Activated B cell treated with CpG ODN at 0.5 μM for 24 hours (primary cell): Measurements from ENCODE around the gene CARNS1. TPM values are rescaled to one million over a fixed set of nuclear protein-coding genes. Genes with fewer than 3 reads are reported as not detected.

Experiments
- ATAC-seq: fragments of 200-7000 bp; cut with Tn5 transposase; one replicate; pipeline ENCODE4 v1.10.0; 2021; ENCODE audit warnings: low read depth, mild to moderate bottlenecking, moderate library complexity
- CTCF ChIA-PET: fragments of 350-600 bp; sonication (Branson Sonifier 250); formaldehyde crosslinking; loops from one replicate; lab custom pipeline; 2021; ENCODE audit warnings: antibody characterized with exemption; lab: Charles Lee
- POLR2A ChIA-PET: fragments of 350-600 bp; sonication (Branson Sonifier 250); formaldehyde crosslinking; loops from one replicate; lab custom pipeline; 2021; ENCODE audit warnings: antibody characterized with exemption; lab: Charles Lee
- DNase-seq: peaks from one replicate; pipeline ENCODE4 v3.0.0; 2022
- H3K27ac Mint-ChIP-seq: one replicate; pipeline ENCODE4 v1.8.0; 2020; ENCODE audit warnings: mixed read lengths
- H3K27me3 Mint-ChIP-seq: one replicate; pipeline ENCODE4 v1.8.0; 2021; ENCODE audit warnings: mixed read lengths
- H3K36me3 Mint-ChIP-seq: one replicate; pipeline ENCODE4 v1.8.0; 2021; ENCODE audit warnings: low read depth, mixed read lengths
- H3K4me1 Mint-ChIP-seq: one replicate; pipeline ENCODE4 v1.8.0; 2021; ENCODE audit warnings: mixed read lengths
- H3K4me3 Mint-ChIP-seq: one replicate; pipeline ENCODE4 v1.8.0; 2020; ENCODE audit warnings: mild to moderate bottlenecking, mixed read lengths
- H3K9me3 Mint-ChIP-seq: one replicate; pipeline ENCODE4 v1.8.0; 2020; ENCODE audit warnings: mixed read lengths
- intact Hi-C: fragments of 100-400 bp; cut with micrococcal nuclease; formaldehyde crosslinking; loops from one replicate; pipeline ENCODE4 v1.15.1; 2024
- total RNA-seq: library from RNA; stranded (reverse); gene quantifications from 2 replicates; pipeline ENCODE4 v1.2.3, GENCODE V29; 2022
- TF ChIP-seq, protein P1 (sequence below): fragments of 200-600 bp; IDR thresholded peaks from one replicate; pipeline ENCODE4 v1.8.0; 2022; ENCODE audit warnings: antibody characterized with exemption, mild to moderate bottlenecking

Gene CARNS1
- total RNA-seq, 1 donor from 2014 or later, result 6.3 TPM

DNA sequence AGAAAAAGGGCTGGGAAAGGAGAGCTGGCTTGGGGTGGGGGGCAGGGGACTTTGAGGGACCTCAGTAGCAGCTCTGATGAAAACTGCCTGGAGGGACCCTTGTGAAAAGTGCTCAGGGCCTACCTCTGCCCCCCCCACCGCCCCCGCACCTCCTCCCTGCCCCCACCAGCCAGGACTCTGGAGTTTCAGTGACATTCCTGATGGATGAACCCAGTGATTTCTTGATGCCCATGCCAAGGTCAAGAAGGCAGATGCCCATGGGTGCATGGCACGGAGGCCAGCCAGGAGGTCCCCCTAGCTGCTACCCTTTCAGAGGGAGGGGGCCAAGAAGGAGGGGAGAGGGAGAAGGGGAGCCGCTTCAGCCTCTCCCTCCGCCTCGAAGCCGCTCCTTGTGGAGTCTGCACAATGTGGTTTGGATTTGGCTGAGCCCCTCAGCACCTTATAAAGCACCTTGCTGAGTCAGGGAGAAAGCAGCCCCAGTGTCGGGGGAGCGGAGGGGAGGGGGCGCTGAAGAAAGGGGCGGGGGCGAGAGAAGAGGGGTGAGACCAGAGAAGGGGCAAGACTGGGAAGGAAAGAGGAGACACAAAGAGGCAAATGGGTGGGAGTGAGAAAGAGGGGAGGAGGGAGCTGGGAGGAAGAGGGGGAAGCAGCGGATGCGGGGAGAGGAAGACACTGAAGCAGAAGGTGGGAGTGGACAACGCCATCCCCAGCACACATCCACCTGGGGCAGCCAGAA lies 40.0 kb upstream of the CARNS1 start:
- Mint-ChIP-seq H3K4me1 (peaks cover 45% of the 10 kb centered on the region), H3K4me3 (no peak overlapping the region), H3K27ac (no peak overlapping the region), H3K9me3 (no peaks in the 10 kb centered on the region), H3K27me3 (no peaks in the 10 kb centered on the region), H3K36me3 (peaks cover 13% of the 10 kb centered on the region)
- CTCF ChIA-PET, result interaction anchor here (1.2 to 22.6 kb wide), 4 partner anchors 22 to 58 kb away, joined by 3 to 735 read pairs (median 112); partner anchors contain the start of gene POLD4
- intact Hi-C loops, result no loop called here
- TF ChIP-seq, protein P1, sequence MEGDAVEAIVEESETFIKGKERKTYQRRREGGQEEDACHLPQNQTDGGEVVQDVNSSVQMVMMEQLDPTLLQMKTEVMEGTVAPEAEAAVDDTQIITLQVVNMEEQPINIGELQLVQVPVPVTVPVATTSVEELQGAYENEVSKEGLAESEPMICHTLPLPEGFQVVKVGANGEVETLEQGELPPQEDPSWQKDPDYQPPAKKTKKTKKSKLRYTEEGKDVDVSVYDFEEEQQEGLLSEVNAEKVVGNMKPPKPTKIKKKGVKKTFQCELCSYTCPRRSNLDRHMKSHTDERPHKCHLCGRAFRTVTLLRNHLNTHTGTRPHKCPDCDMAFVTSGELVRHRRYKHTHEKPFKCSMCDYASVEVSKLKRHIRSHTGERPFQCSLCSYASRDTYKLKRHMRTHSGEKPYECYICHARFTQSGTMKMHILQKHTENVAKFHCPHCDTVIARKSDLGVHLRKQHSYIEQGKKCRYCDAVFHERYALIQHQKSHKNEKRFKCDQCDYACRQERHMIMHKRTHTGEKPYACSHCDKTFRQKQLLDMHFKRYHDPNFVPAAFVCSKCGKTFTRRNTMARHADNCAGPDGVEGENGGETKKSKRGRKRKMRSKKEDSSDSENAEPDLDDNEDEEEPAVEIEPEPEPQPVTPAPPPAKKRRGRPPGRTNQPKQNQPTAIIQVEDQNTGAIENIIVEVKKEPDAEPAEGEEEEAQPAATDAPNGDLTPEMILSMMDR, result no peak
- POLR2A ChIA-PET, result interaction anchor here (0.7 to 26.4 kb wide), 6 partner anchors 11 to 104 kb away, joined by 3 to 1307 read pairs (median 8); partner anchors contain the start of genes ANKRD13D, CLCF1, POLD4 and PTPRCAP
- DNase-seq (no peak), ATAC-seq (no peak)

DNA sequence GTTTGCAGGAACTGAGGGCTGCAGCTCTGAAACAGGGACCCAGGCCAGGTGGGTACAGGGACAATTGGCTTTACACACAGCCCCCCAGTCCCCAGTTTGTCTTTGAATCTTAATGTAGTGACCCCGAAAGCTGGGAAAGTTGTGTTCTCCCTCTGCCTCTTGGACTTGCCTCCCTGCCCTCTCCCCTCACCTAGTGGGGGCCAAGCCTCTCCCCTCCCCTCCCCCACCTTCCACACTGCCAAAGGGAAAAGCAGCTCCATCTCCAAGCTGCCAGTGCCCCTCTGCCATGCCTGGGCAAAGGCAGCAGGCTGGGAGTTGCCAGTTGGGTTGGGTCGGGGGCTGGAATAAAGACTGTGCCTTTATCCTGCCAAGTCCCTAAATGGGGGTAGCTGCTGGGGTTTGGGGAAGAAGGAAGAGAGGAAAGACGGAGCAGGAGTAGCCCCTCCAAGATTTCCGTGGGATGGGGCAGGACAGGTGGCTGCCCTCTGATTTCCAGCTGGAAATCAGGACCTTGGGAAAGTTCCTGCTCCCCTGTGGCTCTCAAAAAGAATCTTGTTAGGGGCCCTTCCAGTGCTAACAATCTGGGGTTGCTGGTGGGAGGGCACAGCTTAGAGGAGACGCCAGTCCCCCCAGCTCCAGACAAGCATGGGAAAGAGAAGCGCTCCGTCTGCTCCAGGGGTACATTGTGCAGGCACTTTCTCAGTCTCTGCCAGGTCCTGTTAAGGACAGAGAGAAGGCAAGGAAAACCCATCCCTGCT lies 39.2 kb upstream of the CARNS1 start:
- H3K36me3 Mint-ChIP-seq, result peaks cover 9% of the 10 kb centered on the region
- H3K27ac Mint-ChIP-seq, result no peak overlapping the region
- no peaks in the 10 kb centered on the region for H3K9me3 Mint-ChIP-seq
- peaks cover 45% of the 10 kb centered on the region for H3K4me1 Mint-ChIP-seq
- no peak overlapping the region for H3K4me3 Mint-ChIP-seq
- no peaks in the 10 kb centered on the region for H3K27me3 Mint-ChIP-seq
- ChIA-PET CTCF (interaction anchor here (0.8 to 22.6 kb wide), 6 partner anchors 8 to 104 kb away, joined by 3 to 735 read pairs (median 4); partner anchors contain the start of gene POLD4), POLR2A (interaction anchor here (0.6 to 26.4 kb wide), 10 partner anchors 11 to 270 kb away, joined by 3 to 1307 read pairs (median 4); partner anchors contain the start of genes CLCF1, POLD4, PTPRCAP and RAD9A)
- TF ChIP-seq, protein P1, result no peak
- ATAC-seq (no peak), DNase-seq (no peak)
- intact Hi-C loops, result no loop called here

DNA sequence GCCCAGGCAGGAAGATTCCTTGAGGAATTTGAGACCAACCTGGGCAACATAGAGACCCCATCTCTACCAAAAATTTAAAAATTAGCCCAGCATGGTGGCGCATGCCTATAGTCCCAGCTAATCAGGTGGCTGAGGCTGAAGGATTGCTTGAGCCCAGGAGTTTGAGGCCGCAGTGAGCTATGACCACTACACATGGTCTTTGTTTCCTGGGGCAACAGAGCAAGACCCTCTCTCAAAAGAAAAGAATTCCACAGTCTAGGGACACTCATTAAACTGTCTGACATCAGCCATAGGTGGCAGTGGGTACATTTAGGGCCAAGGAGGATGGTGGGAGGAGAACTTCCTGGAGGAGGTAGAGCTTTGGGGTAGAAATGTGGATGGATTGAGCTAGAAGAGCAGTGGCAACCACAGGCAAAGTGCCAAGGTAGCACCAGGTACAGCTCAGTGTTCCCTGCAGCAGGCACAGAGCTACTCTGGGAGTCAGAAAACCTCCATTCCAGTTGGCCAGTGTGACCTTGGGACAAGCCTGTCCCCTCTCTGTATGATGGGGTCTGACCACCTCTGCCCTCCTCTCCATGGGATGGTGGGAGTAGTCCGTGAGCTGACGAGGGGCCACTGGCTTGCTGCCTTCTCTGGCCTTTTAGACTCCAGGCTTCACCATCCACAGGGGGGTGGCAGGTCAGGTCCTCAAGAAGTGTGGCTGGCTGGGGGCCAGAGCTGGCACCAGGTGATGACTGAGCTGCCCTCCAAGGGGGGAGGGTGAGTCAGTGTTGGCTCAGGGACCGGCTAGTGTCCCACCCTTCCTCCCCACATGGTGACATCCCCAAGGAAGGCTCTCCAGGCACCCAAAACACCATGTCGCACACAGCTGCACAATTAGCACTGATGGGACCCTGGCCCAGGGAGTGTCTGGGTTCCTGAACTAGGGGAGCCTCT lies 38.3 kb upstream of the CARNS1 start:
- no peak overlapping the region for H3K4me3 Mint-ChIP-seq
- intact Hi-C loops, result no loop called here
- POLR2A ChIA-PET, result interaction anchor here (0.8 to 26.4 kb wide), 8 partner anchors 10 to 269 kb away, joined by 3 to 1307 read pairs (median 6); partner anchors contain the start of genes CLCF1, POLD4, PTPRCAP and RAD9A
- TF ChIP-seq, protein P1, result no peak
- H3K27ac Mint-ChIP-seq, result no peak overlapping the region
- peaks cover 45% of the 10 kb centered on the region for H3K4me1 Mint-ChIP-seq
- DNase-seq (no peak), ATAC-seq (no peak)
- H3K36me3 Mint-ChIP-seq, result peaks cover 2% of the 10 kb centered on the region
- no peaks in the 10 kb centered on the region for H3K9me3 Mint-ChIP-seq
- no peaks in the 10 kb centered on the region for H3K27me3 Mint-ChIP-seq
- CTCF ChIA-PET, result interaction anchor here (0.6 to 22.6 kb wide), 7 partner anchors 9 to 122 kb away, joined by 3 to 735 read pairs (median 3); partner anchors contain the start of gene POLD4

DNA sequence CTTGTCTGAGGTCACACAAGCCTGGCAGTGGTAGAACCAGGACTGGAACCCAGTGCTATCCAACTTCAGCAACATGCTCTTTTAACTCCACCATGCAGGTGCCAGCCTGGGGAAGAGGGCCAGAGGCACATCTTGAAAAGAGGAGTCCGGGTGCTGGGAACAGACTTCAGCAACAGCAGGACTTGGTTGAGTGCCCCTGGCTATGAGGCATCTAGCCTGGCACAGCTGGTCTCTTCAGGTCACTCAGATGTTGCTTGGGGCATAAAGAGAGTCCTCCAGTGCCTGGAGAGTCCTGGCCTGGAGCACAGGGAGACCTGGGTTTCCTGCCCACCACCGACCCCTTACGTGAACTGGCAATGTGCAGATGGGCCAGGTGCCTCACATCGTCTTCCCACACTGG lies 36.9 kb upstream of the CARNS1 start:
- intact Hi-C loops, result no loop called here
- ChIA-PET CTCF (interaction anchor here (4.4 to 22.6 kb wide), 3 partner anchors 25 to 59 kb away, joined by 48 to 735 read pairs (median 200); partner anchors contain the start of gene POLD4), POLR2A (interaction anchor here (0.6 to 26.4 kb wide), 6 partner anchors 13 to 87 kb away, joined by 3 to 1307 read pairs (median 4); partner anchors contain the start of genes CLCF1, POLD4 and RAD9A)
- peak overlapping the region; percentile 46 for H3K27ac Mint-ChIP-seq
- TF ChIP-seq, protein P1, result no peak
- no peak overlapping the region for H3K4me3 Mint-ChIP-seq
- H3K4me1 Mint-ChIP-seq, result peaks cover 49% of the 10 kb centered on the region
- H3K36me3 Mint-ChIP-seq, result peaks cover under 1% of the 10 kb centered on the region
- DNase-seq (no peak), ATAC-seq (no peak)
- H3K9me3 Mint-ChIP-seq, result no peaks in the 10 kb centered on the region
- H3K27me3 Mint-ChIP-seq, result no peaks in the 10 kb centered on the region
